Fibroblast of mammary gland (primary cell): ENCODE data around the gene TEN1.

Experiments
- DNase-seq: peaks from one replicate; pipeline ENCODE4 v3.0.0-alpha.2; 2010; ENCODE audit warnings: low read depth
- H3K4me3 ChIP-seq: 2 replicates; pipeline ENCODE4 v1.5.1; 2011; ENCODE audit warnings: low read depth, mild to moderate bottlenecking, low read length, moderate library complexity; ENCODE audit not compliant: control insufficient read depth
- CTCF ChIP-seq: conservative IDR thresholded peaks from 2 replicates; pipeline ENCODE4 v1.5.1; 2011; ENCODE audit warnings: low read depth, low read length, inconsistent platforms; ENCODE audit not compliant: control insufficient read depth, insufficient read depth

Gene TEN1

GRCh38 chr17:76025294-76025693 is 46.3 kb downstream of the TEN1 start:
- TF ChIP-seq CTCF, result no peak
- no peak for DNase-seq
- H3K4me3 ChIP-seq, result no peak overlapping the region

GRCh38 chr17:76026714-76027158 is 47.7 kb downstream of the TEN1 start:
- no peak overlapping the region for H3K4me3 ChIP-seq
- DNase-seq, result no peak
- no peak for TF ChIP-seq CTCF

- no peak within 1 kb of the TSS for H3K4me3 ChIP-seq
- no peak for TF ChIP-seq CTCF
These were observed 48.3 kb downstream of the TEN1 start, which contains the start of gene EVPL for GRCh38 chr17:76027159-76027839. TSS of gene EVPL (minus strand) at chr17:76027306. CDS start at chr17:76027198, 108 bp downstream.

GRCh38 chr17:76032073-76032779 is 53.2 kb downstream of the TEN1 start:
- DNase-seq, result no peak
- no peak overlapping the region for H3K4me3 ChIP-seq
- no peak for TF ChIP-seq CTCF

More at GRCh38 chr17:76027159-76027839, 48.3 kb downstream of the TEN1 start, which contains the start of gene EVPL:
- DNase-seq, result no peak

DNA sequence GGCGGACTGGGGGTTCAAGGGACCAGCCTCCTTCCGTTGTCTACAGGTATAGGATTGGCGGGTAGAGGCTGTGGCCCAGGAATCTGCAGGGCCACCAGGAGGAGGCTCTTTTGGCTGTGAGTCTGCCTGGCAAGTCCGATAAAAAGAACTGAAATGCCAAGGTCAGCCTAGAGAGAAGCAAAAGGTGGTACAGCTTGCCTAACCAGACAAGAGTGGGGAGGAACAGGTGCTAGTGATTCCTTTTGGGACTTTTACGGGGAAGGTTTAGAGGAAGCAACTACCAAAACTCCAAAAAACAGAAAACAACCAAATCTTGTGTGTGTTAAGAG is 53.7 kb downstream of the TEN1 start:
- no peak overlapping the region for H3K4me3 ChIP-seq
- no peak for DNase-seq
- TF ChIP-seq CTCF, result no peak

GRCh38 chr17:76033139-76033538 is 54.1 kb downstream of the TEN1 start:
- TF ChIP-seq CTCF, result no peak
- H3K4me3 ChIP-seq, result no peak overlapping the region
- no peak for DNase-seq
